Esophagus squamous epithelium (tissue), 5 donors: Measurements from ENCODE around the gene CEP120. TPM values are rescaled to one million over a fixed set of nuclear protein-coding genes. Genes with fewer than 3 reads are reported as not detected.
"Not testable (repeated sequence)": the region's sequence is repeated elsewhere in the genome, so short reads cannot be mapped to it uniquely, and the experiment has no call there.

Experiments used
- DNase-seq: peaks from one replicate; lab custom pipeline; 2025; lab: John Stamatoyannopoulos, UW
- H3K27ac ChIP-seq, 4 donors: fragments of 200-600 bp; sonication (generic); one replicate each; pipeline ENCODE4 v1.5.1; 2016 to 2019; ENCODE audit warnings: mild to moderate bottlenecking in 1 of 4
- H3K27me3 ChIP-seq, 4 donors: fragments of 200-600 bp; sonication (generic); 1 replicate in 3 of 4; 2 replicates in 1 of 4; pipeline versions ENCODE4 v1.5.1 to v1.6.0; 2017 to 2021; ENCODE audit warnings: antibody characterized with exemption in 1 of 4
- H3K36me3 ChIP-seq, 3 donors: fragments of 200-600 bp; sonication (generic); one replicate each; pipeline ENCODE4 v1.5.1; 2016 to 2019
- H3K4me1 ChIP-seq, 3 donors: fragments of 200-600 bp; sonication (generic); one replicate each; pipeline ENCODE4 v1.5.1; 2017 to 2019
- H3K4me3 ChIP-seq, 4 donors: fragments of 200-600 bp; sonication (generic); 1 replicate in 3 of 4; 2 replicates in 1 of 4; pipeline ENCODE4 v1.5.1; 2016 to 2019; ENCODE audit warnings: mild to moderate bottlenecking in 2 of 4, moderate library complexity in 1 of 4
- H3K9me3 ChIP-seq, 3 donors: fragments of 200-600 bp; sonication (generic); one replicate each; pipeline ENCODE4 v1.5.1; 2016 to 2019
- POLR2A ChIP-seq, 4 donors: fragments of 450-650 bp; IDR thresholded peaks; one replicate each; pipeline ENCODE4 v1.6.1; 2017; ENCODE audit warnings: antibody characterized with exemption in 4 of 4, mild to moderate bottlenecking in 4 of 4, moderate library complexity in 3 of 4
- WGBS, 2 donors: methylation state at CpG; one replicate each; pipeline ENCODE4 v1.1.5; 2018; 5-methylcytosine and 5-hydroxymethylcytosine counted together
- intact Hi-C: fragments of 100-400 bp; cut with DNase I; formaldehyde crosslinking; loops from one replicate; pipeline ENCODE4 v1.15.0; 2022
- total RNA-seq, 4 donors: library from RNA; depleted of rRNA; stranded (reverse); fragments of >200 nt; gene quantifications; one replicate each; pipeline ENCODE4 v1.1.0, GENCODE V29; 2016
- TF ChIP-seq, protein P1 (sequence below), 6 experiments: fragments of 450-650 bp in 4 of 6; fragments of 200-600 bp in 2 of 6; sonication (generic) in 2 of 6; IDR thresholded peaks; one replicate each; pipeline ENCODE4 v1.5.1; 2016 to 2019; ENCODE audit warnings: antibody characterized with exemption in 6 of 6, mild to moderate bottlenecking in 4 of 6, moderate library complexity in 4 of 6
- donor health status: DM: yes; HTN: yes; CAD: no.

CEP120 gene
- total RNA-seq, 4 donors from 2014 or later, result 7.9 to 12.6 (median 10.1) TPM

DNA sequence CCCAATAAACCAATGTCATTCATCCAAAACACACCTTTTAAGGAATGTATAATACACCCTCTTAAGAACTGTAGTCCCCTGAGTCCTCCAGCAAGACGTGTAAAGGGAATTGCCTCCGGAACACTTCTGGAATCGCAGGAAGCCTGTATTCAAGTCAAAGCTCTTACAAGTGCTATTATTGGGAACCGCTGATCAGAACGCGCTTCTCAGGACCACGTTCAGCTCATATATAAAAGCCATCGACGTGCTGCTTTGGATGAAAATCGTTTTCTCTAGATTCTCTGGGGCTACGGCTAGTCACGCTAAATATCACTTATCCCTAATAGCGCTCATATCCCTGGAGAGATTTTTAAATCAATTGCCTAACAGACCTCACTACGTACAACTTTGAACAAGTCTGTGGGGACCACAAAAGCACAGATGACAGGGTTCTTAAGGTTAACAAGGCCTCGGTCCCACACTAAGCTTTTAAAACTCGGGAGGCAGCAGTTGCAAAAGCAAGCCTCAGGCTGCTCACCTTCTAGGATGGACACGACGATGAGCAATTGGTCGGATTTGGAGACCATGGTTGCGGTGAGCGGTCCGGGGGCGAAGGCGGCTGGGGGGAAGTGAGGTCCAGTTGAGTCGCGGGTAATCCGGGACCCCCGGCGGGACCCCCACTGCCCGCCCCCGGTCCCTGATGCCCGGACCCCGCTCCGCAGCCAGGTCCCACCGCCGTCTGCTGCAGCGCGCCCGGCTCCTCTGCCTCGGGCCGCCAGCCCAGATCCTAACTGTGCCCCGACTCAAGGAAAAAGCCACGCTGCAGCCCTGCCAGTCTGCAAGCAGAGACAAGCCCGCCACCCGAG lies 548 bp downstream of the CEP120 start:
- no peak for DNase-seq
- H3K36me3 ChIP-seq, result peaks cover 0 to 13% (median 0%) of the 10 kb centered on the region in 3 donors
- WGBS, 2 donors, result 1 to 2% methylated on average over 14 to 19 of the region's 45 CpGs
- H3K9me3 ChIP-seq, result no peaks in the 10 kb centered on the region
- peak overlapping the region; percentile 92 to 95 (median 94) for H3K27ac ChIP-seq
- TF ChIP-seq POLR2A (IDR thresholded peaks at IDR 0.05), result no peak
- TF ChIP-seq, protein P1, sequence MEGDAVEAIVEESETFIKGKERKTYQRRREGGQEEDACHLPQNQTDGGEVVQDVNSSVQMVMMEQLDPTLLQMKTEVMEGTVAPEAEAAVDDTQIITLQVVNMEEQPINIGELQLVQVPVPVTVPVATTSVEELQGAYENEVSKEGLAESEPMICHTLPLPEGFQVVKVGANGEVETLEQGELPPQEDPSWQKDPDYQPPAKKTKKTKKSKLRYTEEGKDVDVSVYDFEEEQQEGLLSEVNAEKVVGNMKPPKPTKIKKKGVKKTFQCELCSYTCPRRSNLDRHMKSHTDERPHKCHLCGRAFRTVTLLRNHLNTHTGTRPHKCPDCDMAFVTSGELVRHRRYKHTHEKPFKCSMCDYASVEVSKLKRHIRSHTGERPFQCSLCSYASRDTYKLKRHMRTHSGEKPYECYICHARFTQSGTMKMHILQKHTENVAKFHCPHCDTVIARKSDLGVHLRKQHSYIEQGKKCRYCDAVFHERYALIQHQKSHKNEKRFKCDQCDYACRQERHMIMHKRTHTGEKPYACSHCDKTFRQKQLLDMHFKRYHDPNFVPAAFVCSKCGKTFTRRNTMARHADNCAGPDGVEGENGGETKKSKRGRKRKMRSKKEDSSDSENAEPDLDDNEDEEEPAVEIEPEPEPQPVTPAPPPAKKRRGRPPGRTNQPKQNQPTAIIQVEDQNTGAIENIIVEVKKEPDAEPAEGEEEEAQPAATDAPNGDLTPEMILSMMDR (IDR thresholded peaks at IDR 0.05), result no peak
- no peaks in the 10 kb centered on the region for H3K27me3 ChIP-seq
- peak overlapping the region; percentile 74 to 96 (median 86) for H3K4me3 ChIP-seq
- H3K4me1 ChIP-seq, result peaks cover 8 to 36% (median 10%) of the 10 kb centered on the region in 3 donors
- intact Hi-C loops, result loop anchor here (5.0 kb wide), 1 partner anchor 90 kb away; the partner anchor contains the start of gene CSNK1G3

- H3K36me3 ChIP-seq, result peaks cover 0 to 16% (median 0%) of the 10 kb centered on the region in 3 donors
- H3K27ac ChIP-seq, result peak overlapping the region in 1 of 4 donors; percentile 94
- no peaks in the 10 kb centered on the region for H3K27me3 ChIP-seq
- WGBS, 2 donors, result 16 to 28% methylated on average over 2 of the region's 2 CpGs
- peaks cover 8 to 35% (median 10%) of the 10 kb centered on the region in 3 donors for H3K4me1 ChIP-seq
- H3K4me3 ChIP-seq, result peak overlapping the region; percentile 74 to 96 (median 86)
- TF ChIP-seq, protein P1 (IDR thresholded peaks at IDR 0.05), result no peak
- no peak for TF ChIP-seq POLR2A (IDR thresholded peaks at IDR 0.05)
- no peak for DNase-seq
- intact Hi-C loops, result loop anchor here (5.0 kb wide), 1 partner anchor 91 kb away; the partner anchor contains the start of gene CSNK1G3
- H3K9me3 ChIP-seq, result no peaks in the 10 kb centered on the region
These were observed 1.4 kb downstream of the CEP120 start for GRCh38 chr5:123421773-123422172.

DNA sequence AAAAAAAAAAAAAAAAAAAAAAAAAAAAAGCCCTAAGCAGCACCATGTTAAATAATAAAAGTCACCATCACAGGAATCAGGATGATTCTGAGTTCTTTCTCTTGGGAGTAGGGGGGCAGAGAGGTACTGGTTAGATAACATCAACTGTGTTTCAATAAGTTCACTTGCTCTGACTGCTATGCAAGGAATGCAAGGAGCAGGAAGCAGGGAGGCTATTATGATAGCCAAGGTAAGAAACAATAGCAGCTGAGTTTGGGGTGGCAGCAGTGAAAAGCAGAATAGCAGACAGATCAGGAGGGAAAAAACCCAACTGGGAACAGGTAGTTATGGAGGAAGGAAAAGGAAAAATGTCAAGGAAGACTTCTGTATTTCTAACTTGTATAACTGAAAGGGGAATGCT lies 8.2 kb downstream of the CEP120 start:
- Histone ChIP-seq H3K4me1 (peaks cover 0 to 4% (median 0%) of the 10 kb centered on the region in 3 donors), H3K9me3 (no peaks in the 10 kb centered on the region), H3K27ac (no peak overlapping the region), H3K27me3 (no peaks in the 10 kb centered on the region), H3K36me3 (peaks cover 0 to 78% (median 7%) of the 10 kb centered on the region in 3 donors), H3K4me3 (no peak overlapping the region)
- TF ChIP-seq POLR2A (IDR thresholded peaks at IDR 0.05), result no peak
- TF ChIP-seq, protein P1 (IDR thresholded peaks at IDR 0.05), result no peak
- DNase-seq, result no peak
- intact Hi-C loops, result no loop called here

- DNase-seq, result no peak
- Histone ChIP-seq H3K36me3 (peaks cover 0 to 82% (median 7%) of the 10 kb centered on the region in 3 donors), H3K4me3 (no peak overlapping the region), H3K9me3 (no peaks in the 10 kb centered on the region), H3K27ac (no peak overlapping the region), H3K27me3 (no peaks in the 10 kb centered on the region), H3K4me1 (no peaks in the 10 kb centered on the region)
- TF ChIP-seq, protein P1 (IDR thresholded peaks at IDR 0.05), result no peak
- TF ChIP-seq POLR2A (IDR thresholded peaks at IDR 0.05), result no peak
- intact Hi-C loops, result no loop called here
- 88 to 89% methylated on average over 3 of the region's 3 CpGs for WGBS, 2 donors
These were observed 11.0 kb downstream of the CEP120 start for GRCh38 chr5:123412206-123412605.

DNA sequence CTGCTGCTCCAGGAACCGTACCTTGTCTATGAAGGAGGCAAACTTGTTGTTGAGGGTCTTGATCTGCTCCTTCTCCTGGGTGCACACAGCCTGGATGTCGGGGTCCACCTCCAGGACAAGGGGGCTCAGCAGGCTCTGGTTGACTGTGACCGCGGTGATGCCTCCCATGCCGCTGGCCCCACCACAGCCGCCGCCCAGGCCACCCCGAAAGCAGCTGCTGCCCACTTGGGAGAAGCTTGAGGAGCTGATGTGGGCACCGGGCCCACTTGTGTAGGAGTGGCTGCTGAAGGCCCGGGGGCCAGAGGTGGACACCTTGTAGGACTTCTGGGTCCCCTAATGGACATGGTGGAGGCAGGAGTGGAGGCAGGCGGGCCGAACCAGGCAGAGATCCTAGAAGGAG lies 21.2 kb downstream of the CEP120 start:
- H3K4me3 ChIP-seq, H3K4me1 ChIP-seq, H3K9me3 ChIP-seq, H3K27me3 ChIP-seq, DNase-seq, H3K27ac ChIP-seq, intact Hi-C loops: not testable (repeated sequence)
- H3K36me3 ChIP-seq, result peaks cover 0 to 85% (median 9%) of the 10 kb centered on the region in 3 donors
- 83 to 100% methylated on average over 1 to 2 of the region's 12 CpGs for WGBS, 2 donors
